DMS114 treated with DMSO at 0.1 percent for 48 hours (cell line): ENCODE measurements around the gene CLCF1.

ENCODE experiments used
- DNase-seq: peaks from one replicate; lab custom pipeline; 2025; ENCODE audit not compliant: unreplicated experiment; lab: John Stamatoyannopoulos, UW

CLCF1 gene

GRCh38 chr11:67376063-67376820 lies 2.8 kb upstream of the CLCF1 start:
- no peak for DNase-seq

GRCh38 chr11:67375320-67376055 lies 2.1 kb upstream of the CLCF1 start:
- DNase-seq, result no peak

DNA sequence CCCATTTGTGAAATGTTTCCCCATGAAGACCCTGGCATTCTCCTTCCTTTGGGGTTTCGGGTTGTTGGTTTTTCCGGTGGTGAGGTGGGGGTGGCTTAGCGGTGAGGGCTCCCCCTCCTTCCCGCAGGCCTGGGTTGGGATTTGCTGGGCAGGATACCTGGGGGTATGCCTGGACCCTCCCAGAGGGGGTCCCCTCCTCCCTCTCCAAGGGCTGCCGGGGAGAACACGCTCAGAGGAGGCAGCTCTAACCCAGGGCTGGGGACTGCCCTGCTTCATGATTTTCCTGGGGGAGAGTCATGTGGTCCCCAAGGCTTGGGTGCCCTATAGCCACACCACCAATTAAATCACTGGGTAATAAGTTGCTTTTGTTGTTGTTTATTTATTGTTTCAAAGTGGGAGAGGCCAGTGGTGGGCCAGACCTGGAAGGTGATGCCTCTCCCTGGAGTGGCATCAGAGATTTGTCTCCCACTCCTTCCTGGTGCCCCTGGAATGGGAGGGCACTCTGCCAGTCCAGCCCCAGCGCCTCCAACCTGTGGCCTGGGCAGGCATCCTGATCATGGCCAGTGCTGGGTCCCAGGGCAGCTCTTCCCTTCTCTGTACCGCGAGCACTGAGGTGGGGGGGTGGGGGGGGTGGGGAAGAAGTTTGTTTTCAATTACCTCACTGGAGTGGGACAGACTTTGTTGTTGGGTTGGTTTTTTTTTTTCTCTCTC lies 1.3 kb upstream of the CLCF1 start:
- no peak for DNase-seq

DNA sequence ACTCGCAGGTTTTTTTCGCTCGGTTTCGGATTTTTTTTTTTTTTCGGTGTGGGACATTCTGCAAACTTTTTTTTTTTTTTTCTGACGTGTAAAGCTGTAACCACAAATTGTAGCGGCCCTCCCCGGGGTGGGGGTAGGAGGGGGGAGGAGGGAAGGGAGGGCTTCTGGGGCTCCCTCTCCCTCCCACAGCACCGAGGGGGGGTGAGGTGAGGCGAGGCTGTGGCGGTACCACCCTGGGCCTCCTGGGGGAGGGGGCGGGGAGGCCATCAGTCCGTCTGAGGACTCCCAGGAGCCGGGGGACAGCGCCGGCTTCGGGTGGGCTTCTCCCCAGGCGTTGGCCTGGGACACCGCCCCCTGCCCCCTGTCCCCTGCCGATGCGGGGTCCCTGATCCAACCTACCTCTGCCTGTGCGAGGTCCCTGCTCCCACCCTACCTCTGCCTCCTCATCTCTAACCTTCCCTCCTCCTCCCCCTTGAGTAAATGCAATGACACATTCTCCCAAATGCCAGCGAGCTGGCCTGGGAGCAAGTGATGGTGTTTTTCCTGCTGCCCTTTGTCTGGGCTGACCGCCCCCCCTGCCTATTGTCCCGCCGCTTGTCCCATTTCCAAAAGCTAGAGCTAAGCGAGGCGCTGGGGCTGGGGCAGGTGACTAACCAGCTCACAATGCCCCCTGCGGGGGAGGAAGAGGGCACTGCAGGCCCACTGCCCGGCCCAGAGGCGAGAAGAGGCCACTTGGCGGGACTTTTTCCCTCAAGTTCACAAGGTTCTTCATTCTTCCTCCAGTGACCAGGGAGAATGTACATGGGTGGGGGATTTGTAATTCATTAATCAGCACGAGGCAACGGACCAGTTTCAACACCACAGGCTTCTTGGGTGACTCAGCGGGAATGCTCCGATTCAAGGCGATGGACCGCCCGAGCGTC lies 511 bp upstream of the CLCF1 start:
- DNase-seq, result peak; percentile 68

DNA sequence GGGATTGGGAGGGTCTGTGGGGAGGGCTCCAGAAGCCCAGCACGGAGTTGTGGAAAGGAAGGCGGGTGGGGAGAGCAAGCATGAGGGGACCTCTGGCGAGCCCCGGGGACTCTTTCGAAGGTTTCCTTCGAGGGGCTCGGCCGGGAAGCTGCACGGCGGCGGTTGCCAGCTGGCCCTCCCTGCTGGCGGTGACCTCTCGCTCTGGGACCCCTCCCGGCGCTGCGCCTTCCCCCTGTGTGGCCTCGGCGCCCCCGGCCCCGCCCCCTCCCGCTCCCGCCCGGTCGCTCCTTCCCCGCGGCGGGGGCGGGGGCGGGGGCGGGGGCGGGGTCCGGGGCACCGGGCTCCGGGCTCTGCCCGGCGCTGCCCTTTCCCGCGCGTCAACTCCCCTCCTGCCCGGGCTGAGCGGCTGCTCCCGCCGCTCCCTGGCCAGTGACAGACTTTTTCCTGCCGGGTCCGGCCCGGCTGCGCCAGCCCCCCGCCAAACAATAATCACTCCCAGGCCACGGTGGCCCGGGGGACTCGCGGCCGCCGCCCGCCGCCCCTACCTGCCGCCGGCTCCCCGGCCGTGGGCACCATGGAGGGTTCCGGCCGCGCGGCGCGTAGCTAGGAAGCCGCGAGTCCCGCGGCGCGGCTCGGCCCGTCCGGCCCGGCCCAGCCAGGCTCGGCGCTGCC lies 941 bp downstream of the CLCF1 start:
- no peak for DNase-seq

DNA sequence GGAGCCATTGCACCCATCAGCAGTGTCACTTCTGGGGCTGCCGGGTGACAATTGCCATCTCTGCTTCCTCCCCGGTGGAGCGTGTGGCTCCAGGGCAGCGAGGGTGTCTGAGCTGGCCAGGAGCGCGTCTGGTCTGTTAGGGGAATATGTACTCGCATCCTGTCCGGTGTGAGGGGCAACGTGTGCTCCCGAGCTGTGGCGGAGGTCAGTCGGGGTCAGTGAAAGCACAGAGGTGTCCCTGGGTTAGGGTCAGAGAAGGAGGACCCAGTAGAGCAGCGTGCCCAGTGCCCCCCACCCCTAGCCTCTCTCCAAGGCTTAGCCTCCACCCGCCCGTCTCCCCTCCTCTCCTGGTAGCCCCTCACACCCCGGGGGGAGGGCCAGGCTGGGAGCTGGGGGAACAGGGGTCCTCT lies 1.5 kb downstream of the CLCF1 start:
- DNase-seq, result no peak

GRCh38 chr11:67371189-67371910 lies 2.0 kb downstream of the CLCF1 start:
- DNase-seq, result peak; percentile 71

- no peak for DNase-seq
Measured at GRCh38 chr11:67370351-67371076, 2.9 kb downstream of the CLCF1 start.

GRCh38 chr11:67369801-67370284 lies 3.6 kb downstream of the CLCF1 start:
- no peak for DNase-seq

DNA sequence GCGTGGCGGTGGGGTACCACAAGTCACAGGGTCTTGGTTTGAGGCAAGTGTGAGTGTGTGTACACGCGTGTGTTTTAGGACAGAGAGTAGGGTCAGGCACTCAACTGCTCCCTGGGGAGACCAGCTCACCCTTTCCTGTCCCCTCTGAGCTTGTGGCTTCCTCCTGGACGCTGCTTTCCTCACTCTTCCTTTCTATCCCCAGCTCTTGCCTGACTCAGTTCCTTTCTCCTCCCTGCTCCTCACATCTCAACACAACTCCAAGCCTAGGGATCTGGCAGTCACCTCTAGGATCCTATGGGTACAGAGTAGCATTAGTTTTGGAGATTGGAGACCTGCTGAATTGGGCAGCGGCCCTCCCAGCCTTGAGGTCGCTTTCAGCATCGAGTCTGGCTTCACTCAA lies 4.1 kb downstream of the CLCF1 start:
- no peak for DNase-seq

- no peak for DNase-seq
Measured at GRCh38 chr11:67368621-67369020, 4.8 kb downstream of the CLCF1 start.

- no peak for DNase-seq
Measured at GRCh38 chr11:67367761-67368227, 5.6 kb downstream of the CLCF1 start.

DNA sequence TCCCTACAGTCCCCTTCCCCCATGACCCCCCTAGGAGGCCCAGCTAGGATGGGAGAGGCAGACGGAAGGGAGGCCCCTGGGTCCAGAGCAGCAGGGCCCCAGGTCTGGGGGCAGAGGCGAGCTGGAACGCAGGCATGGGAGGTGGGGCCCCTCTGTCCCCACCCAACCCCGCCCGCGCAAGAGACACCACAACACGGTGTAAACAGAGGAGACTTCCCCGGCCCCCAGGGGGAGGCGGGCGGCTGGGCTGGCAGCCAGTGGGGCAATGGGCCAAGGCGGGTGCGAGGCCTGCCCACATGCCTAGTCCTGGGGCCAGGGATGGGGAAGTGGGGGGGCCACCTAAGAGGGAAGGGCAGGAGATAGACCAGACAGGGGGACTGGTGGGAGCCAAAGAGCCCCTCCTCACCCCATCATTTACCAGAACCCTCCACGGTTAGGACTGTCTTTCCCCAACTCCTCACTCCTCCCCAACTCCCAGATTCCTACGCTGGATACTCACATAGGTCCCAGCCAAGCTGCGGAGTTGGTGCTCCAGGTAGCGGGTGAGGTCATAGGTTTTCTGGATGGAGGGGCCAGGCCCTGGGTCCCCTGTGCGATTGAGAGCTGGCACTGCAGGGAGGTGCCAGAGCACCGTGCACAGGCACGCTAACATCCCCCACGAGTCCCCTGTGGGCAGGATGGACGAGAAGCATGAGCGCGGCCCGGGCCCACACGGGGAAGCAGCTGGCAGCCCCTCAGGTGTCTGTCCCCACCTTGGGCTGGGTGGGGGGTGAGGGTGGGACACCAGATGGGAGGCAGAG lies 6.2 kb downstream of the CLCF1 start:
- no peak for DNase-seq

DNA sequence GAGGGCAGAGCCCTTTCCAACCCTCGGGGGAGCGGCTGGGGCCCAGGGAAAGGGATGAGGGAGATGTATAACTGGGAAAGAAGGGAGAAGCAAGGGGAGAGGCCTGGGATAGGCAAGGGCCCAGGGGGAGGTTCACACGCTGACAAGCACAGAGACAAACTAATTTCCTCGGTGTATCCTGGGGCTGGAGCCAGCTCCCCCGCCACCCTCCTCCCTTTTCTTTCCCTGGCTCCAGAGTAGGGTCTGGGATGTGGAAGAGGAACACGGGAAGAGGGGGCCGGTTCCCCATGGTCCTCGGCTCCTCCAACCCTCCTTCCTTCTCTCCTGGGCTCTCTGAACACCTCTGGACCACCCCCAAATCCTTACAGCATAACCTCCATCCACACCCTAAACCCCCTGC lies 6.9 kb downstream of the CLCF1 start:
- DNase-seq, result no peak

GRCh38 chr11:67365736-67366444 lies 7.5 kb downstream of the CLCF1 start:
- DNase-seq, result no peak

DNA sequence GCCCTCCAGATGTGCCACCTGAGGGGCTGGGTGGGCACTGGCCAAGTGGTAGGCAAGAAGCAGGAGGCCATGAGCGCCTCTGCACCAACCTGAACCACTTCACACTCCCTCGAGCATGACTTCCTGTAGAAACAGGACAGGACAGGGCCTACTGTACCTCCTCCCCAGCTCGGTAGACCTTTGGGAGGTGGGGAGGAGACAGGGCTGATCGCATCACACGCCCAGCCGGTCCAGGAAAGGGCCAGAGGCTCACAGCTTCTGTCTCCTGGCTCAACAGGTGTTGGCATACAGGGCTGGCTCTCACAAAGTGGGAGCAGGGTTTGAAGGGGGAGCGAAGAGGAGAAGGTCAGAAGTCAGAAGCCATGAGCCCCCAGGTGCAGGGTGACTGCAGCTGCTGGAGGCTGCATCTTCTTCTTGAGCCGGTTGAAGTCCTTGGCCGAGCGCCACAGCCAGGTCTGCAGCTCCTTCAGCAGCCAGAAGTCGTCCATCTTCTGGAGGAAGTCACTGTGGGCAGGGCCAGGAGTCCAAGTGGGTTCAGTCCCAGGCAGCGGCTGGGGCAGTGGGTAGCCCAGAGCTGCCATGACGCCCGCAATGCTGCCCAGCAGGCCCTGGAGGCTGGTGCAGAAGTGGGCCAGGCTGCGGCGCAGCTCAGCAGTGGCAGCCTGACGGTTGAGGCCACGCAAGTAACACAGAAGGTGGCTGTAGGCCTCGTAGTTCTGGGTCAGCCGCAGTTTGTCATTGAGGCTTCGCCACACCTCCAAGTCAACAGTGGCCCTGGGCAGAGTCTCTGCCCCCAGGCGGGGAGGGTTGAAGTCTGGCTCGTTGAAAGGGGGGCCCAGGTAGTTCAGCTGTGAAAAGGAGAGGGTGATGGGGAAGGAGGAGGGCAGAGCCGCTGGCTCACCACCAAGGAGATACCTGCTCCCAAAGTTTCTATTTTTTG lies 8.3 kb downstream of the CLCF1 start:
- no peak for DNase-seq
